GM19099 (cell line): ENCODE results near the gene ROBO1.

Source experiments
- POLR2A ChIP-seq: IDR thresholded peaks from 3 replicates; pipeline ENCODE4 v1.6.1; 2011; ENCODE audit warnings: low read depth; ENCODE audit not compliant: insufficient read length; ENCODE audit errors: extremely low read depth

The ROBO1 gene

GRCh38 chr3:78994174-78995027, 773.4 kb downstream of the ROBO1 start:
- TF ChIP-seq POLR2A = no peak

GRCh38 chr3:78993375-78993774, 774.4 kb downstream of the ROBO1 start:
- TF ChIP-seq POLR2A = no peak

GRCh38 chr3:78992830-78993229, 775.0 kb downstream of the ROBO1 start:
- TF ChIP-seq POLR2A = no peak

- no peak for TF ChIP-seq POLR2A
Observed at GRCh38 chr3:78992400-78992799, 775.4 kb downstream of the ROBO1 start.

GRCh38 chr3:78991656-78992055, 776.1 kb downstream of the ROBO1 start:
- no peak for TF ChIP-seq POLR2A

GRCh38 chr3:78990156-78990555, 777.6 kb downstream of the ROBO1 start:
- no peak for TF ChIP-seq POLR2A

- no peak for TF ChIP-seq POLR2A
Observed at GRCh38 chr3:78988324-78988723, 779.5 kb downstream of the ROBO1 start.

GRCh38 chr3:78986416-78987101, 781.2 kb downstream of the ROBO1 start:
- no peak for TF ChIP-seq POLR2A

GRCh38 chr3:78985981-78986380, 781.8 kb downstream of the ROBO1 start:
- TF ChIP-seq POLR2A = no peak

- no peak for TF ChIP-seq POLR2A
Observed at GRCh38 chr3:78979028-78979427, 788.8 kb downstream of the ROBO1 start.

- TF ChIP-seq POLR2A = no peak
Observed at GRCh38 chr3:78978037-78978436, 789.8 kb downstream of the ROBO1 start.

GRCh38 chr3:78977073-78977472, 790.7 kb downstream of the ROBO1 start:
- no peak for TF ChIP-seq POLR2A

GRCh38 chr3:78976200-78976599, 791.6 kb downstream of the ROBO1 start:
- TF ChIP-seq POLR2A = no peak

GRCh38 chr3:78974181-78974790, 793.5 kb downstream of the ROBO1 start:
- TF ChIP-seq POLR2A = no peak

- TF ChIP-seq POLR2A = no peak
Observed at GRCh38 chr3:78972617-78973301, 795.0 kb downstream of the ROBO1 start.

- TF ChIP-seq POLR2A = no peak
Observed at GRCh38 chr3:78970656-78971055, 797.1 kb downstream of the ROBO1 start.

GRCh38 chr3:78969483-78969882, 798.3 kb downstream of the ROBO1 start:
- TF ChIP-seq POLR2A = no peak
